GM23338 (cell line): ENCODE results near the gene FBXW7. TPM values are rescaled to one million over a fixed set of nuclear protein-coding genes. Genes with fewer than 3 reads are reported as not detected.

Source experiments
- ATAC-seq: fragments of 200-7000 bp; cut with Tn5 transposase; 3 replicates; pipeline ENCODE4 v1.9.1; 2020
- DNase-seq: peaks from one replicate; pipeline ENCODE4 v3.0.0-alpha.2; 2015; ENCODE audit warnings: low spot score
- H2AFZ ChIP-seq: fragments of 200-600 bp; sonication (generic); 2 replicates; pipeline ENCODE4 v1.8.0; 2016; ENCODE audit warnings: antibody characterized with exemption, mild to moderate bottlenecking, moderate library complexity
- H3F3A ChIP-seq: fragments of 200-600 bp; sonication (generic); replicated peaks from 2 replicates; pipeline ENCODE4 v1.8.0; 2017; ENCODE audit warnings: antibody characterized with exemption, mixed run types, low read depth
- H3K27ac ChIP-seq: fragments of 200-600 bp; sonication (generic); 2 replicates; pipeline ENCODE4 v1.6.1; 2016; ENCODE audit warnings: low read depth
- H3K27me3 ChIP-seq: fragments of 200-600 bp; sonication (generic); 2 replicates; pipeline ENCODE4 v1.8.0; 2016; ENCODE audit warnings: mild to moderate bottlenecking, mixed run types, moderate library complexity; ENCODE audit not compliant: insufficient read depth
- H3K36me3 ChIP-seq: fragments of 200-600 bp; sonication (generic); 2 replicates; pipeline ENCODE4 v1.8.0; 2016; ENCODE audit warnings: mild to moderate bottlenecking; ENCODE audit not compliant: insufficient read depth
- H3K4me1 ChIP-seq: fragments of 200-600 bp; sonication (generic); 2 replicates; pipeline ENCODE4 v1.8.0; 2016; ENCODE audit warnings: mild to moderate bottlenecking, moderate library complexity; ENCODE audit not compliant: insufficient read depth
- H3K4me2 ChIP-seq: fragments of 200-600 bp; sonication (generic); 2 replicates; pipeline ENCODE4 v1.7.1; 2017; ENCODE audit warnings: mixed run types
- H3K4me3 ChIP-seq: fragments of 200-600 bp; sonication (generic); 2 replicates; pipeline ENCODE4 v1.6.1; 2016; ENCODE audit warnings: mixed run types
- H3K79me2 ChIP-seq: fragments of 200-600 bp; sonication (generic); replicated peaks from 2 replicates; pipeline ENCODE4 v1.8.0; 2017; ENCODE audit warnings: mild to moderate bottlenecking; ENCODE audit not compliant: insufficient read depth
- H3K9me2 ChIP-seq: fragments of 200-600 bp; sonication (generic); 2 replicates; pipeline ENCODE4 v1.8.0; 2017; ENCODE audit not compliant: insufficient read depth
- H4K20me1 ChIP-seq: fragments of 200-600 bp; sonication (generic); replicated peaks from 2 replicates; pipeline ENCODE4 v1.8.0; 2017; ENCODE audit warnings: mild to moderate bottlenecking; ENCODE audit not compliant: insufficient read depth
- H3K27ac Mint-ChIP-seq: 2 replicates; pipeline ENCODE4 v1.8.0; 2020; ENCODE audit warnings: inconsistent platforms, mild to moderate bottlenecking, moderate library complexity, mixed read lengths
- H3K27me3 Mint-ChIP-seq: 3 replicates; pipeline ENCODE4 v1.8.0; 2022; ENCODE audit warnings: low read depth, mild to moderate bottlenecking, moderate library complexity, mixed read lengths, inconsistent platforms; ENCODE audit not compliant: insufficient read depth, poor library complexity
- H3K36me3 Mint-ChIP-seq: 3 replicates; pipeline ENCODE4 v1.8.0; 2021; ENCODE audit warnings: low read depth, mild to moderate bottlenecking, inconsistent platforms, moderate library complexity, mixed read lengths
- H3K4me1 Mint-ChIP-seq: 3 replicates; pipeline ENCODE4 v1.8.0; 2020; ENCODE audit warnings: mild to moderate bottlenecking, inconsistent platforms, mixed read lengths
- H3K4me3 Mint-ChIP-seq: 3 replicates; pipeline ENCODE4 v1.8.0; 2021; ENCODE audit warnings: moderate library complexity, mild to moderate bottlenecking, inconsistent platforms, mixed read lengths
- H3K9me3 Mint-ChIP-seq: 3 replicates; pipeline ENCODE4 v1.8.0; 2020; ENCODE audit warnings: moderate library complexity, mild to moderate bottlenecking, inconsistent platforms, mixed read lengths
- EZH2phosphoT487 ChIP-seq: fragments of 200-600 bp; sonication (generic); IDR thresholded peaks from one replicate; pipeline ENCODE4 v1.8.1; 2018; ENCODE audit warnings: antibody characterized with exemption; ENCODE audit not compliant: unreplicated experiment
- STAT1 ChIP-seq: IDR thresholded peaks from one replicate; pipeline ENCODE4 v1.6.1; 2016; ENCODE audit warnings: antibody characterized with exemption; ENCODE audit not compliant: unreplicated experiment
- ZNF331 ChIP-seq: fragments of 250-450 bp; sonication (Bioruptor Pico); IDR thresholded peaks from 2 replicates; pipeline ENCODE4 v1.5.0; 2020; ENCODE audit warnings: low read depth, mild to moderate bottlenecking, moderate library complexity
- ZNF462 ChIP-seq: fragments of 250-450 bp; sonication (Bioruptor Pico); IDR thresholded peaks from 2 replicates; pipeline ENCODE4 v1.5.0; 2020; ENCODE audit warnings: mild to moderate bottlenecking, moderate library complexity
- polyA plus RNA-seq: library from polyadenylated mRNA; unstranded; fragments of >200 nt; fragmentation: Nextera tagmentation; extraction: Ambion mirVana; gene quantifications from 2 replicates; pipeline ENCODE4 v1.2.1, GENCODE V29; 2016
- total RNA-seq: library from RNA; depleted of rRNA; stranded (reverse); fragments of >200 nt; shearing (Covaris generic); gene quantifications from 2 replicates; pipeline ENCODE4 v1.2.3, GENCODE V29; 2014
- TF ChIP-seq, protein P1 (sequence below): IDR thresholded peaks from one replicate; pipeline ENCODE4 v1.6.1; 2018; ENCODE audit warnings: antibody characterized with exemption; ENCODE audit not compliant: unreplicated experiment

Gene FBXW7
- total and polyA plus RNA-seq, 2 experiments from 2014 or later = 25.8 to 34.7 TPM

- no peak for TF ChIP-seq ZNF462 (CRISPR knock-in tag)
Measured at GRCh38 chr4:152479428-152480026, 56.4 kb downstream of the FBXW7 start (continued).

DNA sequence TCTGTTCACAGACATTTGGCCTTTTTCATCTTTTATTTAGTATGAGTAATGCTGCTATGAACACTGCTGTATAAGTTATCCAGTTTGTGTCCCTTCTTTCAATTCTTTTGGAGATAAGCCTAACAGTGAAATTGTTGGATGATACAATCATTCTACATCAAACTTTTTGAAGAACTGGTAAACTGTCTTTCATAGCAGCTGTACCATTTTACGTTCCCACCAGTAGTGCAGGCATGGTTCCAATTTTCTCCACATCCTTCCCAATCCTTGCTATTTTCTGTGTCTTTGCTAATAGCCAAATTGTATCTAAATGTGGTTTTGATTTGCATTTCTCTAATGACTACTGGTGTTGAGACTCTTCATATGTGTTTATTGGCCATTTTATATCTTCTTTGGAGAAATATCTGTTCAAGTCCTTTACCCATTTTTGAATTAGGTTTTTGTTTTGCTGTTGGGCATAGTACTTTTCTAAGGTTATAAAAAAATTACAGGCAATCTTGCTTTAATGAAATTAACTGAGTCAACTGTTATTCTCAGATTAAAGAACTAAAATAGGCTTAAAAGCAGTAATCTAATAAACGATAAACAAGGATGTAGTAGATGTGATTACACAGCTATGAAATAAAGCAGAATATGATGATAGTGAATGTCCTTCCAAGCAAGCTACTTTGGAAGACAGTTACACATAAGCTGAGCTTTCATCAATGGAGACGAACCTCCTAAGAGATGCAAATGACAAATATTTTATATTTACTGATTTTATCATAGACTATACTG, 57.2 kb downstream of the FBXW7 start:
- no peak for DNase-seq
- no peak overlapping the region for H2AFZ ChIP-seq
- no peaks in the 10 kb centered on the region; the same call in 1 of the 2 replicates for H4K20me1 ChIP-seq
- TF ChIP-seq EZH2phosphoT487 (no peak), STAT1 (no peak), ZNF331 (CRISPR knock-in tag) (no peak)
- TF ChIP-seq, protein P1, sequence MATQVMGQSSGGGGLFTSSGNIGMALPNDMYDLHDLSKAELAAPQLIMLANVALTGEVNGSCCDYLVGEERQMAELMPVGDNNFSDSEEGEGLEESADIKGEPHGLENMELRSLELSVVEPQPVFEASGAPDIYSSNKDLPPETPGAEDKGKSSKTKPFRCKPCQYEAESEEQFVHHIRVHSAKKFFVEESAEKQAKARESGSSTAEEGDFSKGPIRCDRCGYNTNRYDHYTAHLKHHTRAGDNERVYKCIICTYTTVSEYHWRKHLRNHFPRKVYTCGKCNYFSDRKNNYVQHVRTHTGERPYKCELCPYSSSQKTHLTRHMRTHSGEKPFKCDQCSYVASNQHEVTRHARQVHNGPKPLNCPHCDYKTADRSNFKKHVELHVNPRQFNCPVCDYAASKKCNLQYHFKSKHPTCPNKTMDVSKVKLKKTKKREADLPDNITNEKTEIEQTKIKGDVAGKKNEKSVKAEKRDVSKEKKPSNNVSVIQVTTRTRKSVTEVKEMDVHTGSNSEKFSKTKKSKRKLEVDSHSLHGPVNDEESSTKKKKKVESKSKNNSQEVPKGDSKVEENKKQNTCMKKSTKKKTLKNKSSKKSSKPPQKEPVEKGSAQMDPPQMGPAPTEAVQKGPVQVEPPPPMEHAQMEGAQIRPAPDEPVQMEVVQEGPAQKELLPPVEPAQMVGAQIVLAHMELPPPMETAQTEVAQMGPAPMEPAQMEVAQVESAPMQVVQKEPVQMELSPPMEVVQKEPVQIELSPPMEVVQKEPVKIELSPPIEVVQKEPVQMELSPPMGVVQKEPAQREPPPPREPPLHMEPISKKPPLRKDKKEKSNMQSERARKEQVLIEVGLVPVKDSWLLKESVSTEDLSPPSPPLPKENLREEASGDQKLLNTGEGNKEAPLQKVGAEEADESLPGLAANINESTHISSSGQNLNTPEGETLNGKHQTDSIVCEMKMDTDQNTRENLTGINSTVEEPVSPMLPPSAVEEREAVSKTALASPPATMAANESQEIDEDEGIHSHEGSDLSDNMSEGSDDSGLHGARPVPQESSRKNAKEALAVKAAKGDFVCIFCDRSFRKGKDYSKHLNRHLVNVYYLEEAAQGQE = no peak
- no peaks in the 10 kb centered on the region for H3F3A ChIP-seq
- no peak overlapping the region for H3K4me3 ChIP-seq
- H3K27me3 Mint-ChIP-seq = peaks cover 2% of the 10 kb centered on the region
- H3K9me2 ChIP-seq = no peaks in the 10 kb centered on the region
- H3K79me2 ChIP-seq = peaks cover 74% of the 10 kb centered on the region
- no peak for ATAC-seq
- H3K4me2 ChIP-seq = no peak overlapping the region
- no peak overlapping the region for H3K27ac ChIP-seq
- H3K27me3 ChIP-seq = no peaks in the 10 kb centered on the region
- no peaks in the 10 kb centered on the region for H3K36me3 ChIP-seq
- no peaks in the 10 kb centered on the region for H3K4me1 ChIP-seq
- no peak overlapping the region for H3K27ac Mint-ChIP-seq
- H3K4me3 Mint-ChIP-seq = no peak overlapping the region
- peaks cover 15% of the 10 kb centered on the region for H3K36me3 Mint-ChIP-seq
- H3K4me1 Mint-ChIP-seq = peaks cover 10% of the 10 kb centered on the region; the same call in 2 of the 3 replicates
- peaks cover 2% of the 10 kb centered on the region; the same call in 2 of the 3 replicates for H3K9me3 Mint-ChIP-seq
